Muscle of back (tissue), 11 donors: ENCODE measurements around the gene SMG6. TPM values are rescaled to one million over a fixed set of nuclear protein-coding genes. Genes with fewer than 3 reads are reported as not detected.

Experiments
- DNase-seq, 3 donors: peaks; one replicate each; pipeline versions ENCODE4 v3.0.0 to v3.0.0-alpha.2; 2013
- polyA plus RNA-seq, 10 donors: library from polyadenylated mRNA; unstranded; fragments of 120-200 nt; gene quantifications; one replicate each; pipeline ENCODE4 v1.2.1, GENCODE V29; 2013; ENCODE audit not compliant: insufficient read length in 10 of 10

SMG6 gene
- polyA plus RNA-seq, 10 donors: 12.5 to 20.1 (median 16.8) TPM

- peak in 1 of 3 donors; percentile 80 for DNase-seq
Observed at GRCh38 chr17:2237521-2237921, 66.1 kb downstream of the SMG6 start.

GRCh38 chr17:2235792-2236366 lies 67.7 kb downstream of the SMG6 start:
- peak in 1 of 3 donors; percentile 82 for DNase-seq

GRCh38 chr17:2235265-2235664 lies 68.3 kb downstream of the SMG6 start:
- no peak for DNase-seq

- DNase-seq: peak in 1 of 3 donors; percentile 53
Observed at GRCh38 chr17:2233441-2233947, 70.1 kb downstream of the SMG6 start.

GRCh38 chr17:2232244-2232638 lies 71.3 kb downstream of the SMG6 start:
- DNase-seq: peak in 1 of 3 donors; percentile 87

GRCh38 chr17:2230877-2231276 lies 72.7 kb downstream of the SMG6 start:
- DNase-seq: no peak

GRCh38 chr17:2227025-2227699 lies 76.4 kb downstream of the SMG6 start:
- no peak for DNase-seq

GRCh38 chr17:2223617-2223927 lies 80.0 kb downstream of the SMG6 start:
- DNase-seq: no peak

GRCh38 chr17:2222901-2223616 lies 80.5 kb downstream of the SMG6 start:
- DNase-seq: peak in 1 of 3 donors; percentile 83

- DNase-seq: peak in 1 of 3 donors; percentile 28
Observed at GRCh38 chr17:2222301-2222700, 81.3 kb downstream of the SMG6 start.

GRCh38 chr17:2218426-2218825 lies 85.2 kb downstream of the SMG6 start:
- DNase-seq: no peak

GRCh38 chr17:2215616-2216364 lies 87.8 kb downstream of the SMG6 start:
- peak; percentile 94 to 98 (median 97) for DNase-seq

- DNase-seq: peak in 2 of 3 donors; percentile 84 to 88
Observed at GRCh38 chr17:2214929-2215615, 88.5 kb downstream of the SMG6 start.

GRCh38 chr17:2214047-2214928 lies 89.3 kb downstream of the SMG6 start:
- peak in 2 of 3 donors; percentile 77 to 79 for DNase-seq

GRCh38 chr17:2213291-2213960 lies 90.2 kb downstream of the SMG6 start:
- DNase-seq: peak in 1 of 3 donors; percentile 57

- peak in 1 of 3 donors; percentile 53 for DNase-seq
Observed at GRCh38 chr17:2212400-2212981, 91.1 kb downstream of the SMG6 start.

- peak in 1 of 3 donors; percentile 53 for DNase-seq
Observed at GRCh38 chr17:2211661-2212399, 91.8 kb downstream of the SMG6 start.

- no peak for DNase-seq
Observed at GRCh38 chr17:2210726-2211125, 92.9 kb downstream of the SMG6 start.
